ENCODE data around the gene IFT22. TPM values are rescaled to one million over a fixed set of nuclear protein-coding genes. Genes with fewer than 3 reads are reported as not detected.

The IFT22 gene
- total and polyA plus RNA-seq, 4 donors, result 5.5 to 9.4 (median 7.6) TPM

DNA sequence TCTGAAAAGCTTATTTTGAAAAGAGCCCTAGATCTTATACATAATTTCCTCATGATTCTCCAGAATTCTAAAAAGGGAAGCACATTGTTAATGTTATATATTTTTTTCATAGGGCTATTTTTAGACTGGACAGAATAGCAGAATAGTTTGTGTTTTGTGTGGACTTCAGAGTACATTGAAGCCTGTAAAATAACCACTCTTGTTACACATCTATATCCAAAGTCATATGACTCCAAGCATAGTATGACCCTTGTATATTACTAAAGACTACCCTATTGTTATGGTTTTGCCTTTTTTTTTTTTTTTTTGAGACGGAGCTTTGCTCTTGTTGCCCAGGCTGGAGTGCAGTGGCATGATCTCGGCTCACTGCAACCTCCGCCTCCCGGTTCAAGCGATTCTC is 50.6 kb downstream of the IFT22 start:
- Histone ChIP-seq H3K36me3 (ENCODE audit: control insufficient read depth in 4 of 4, insufficient read depth in 3 of 4, low read depth in 1 of 4, low read length in 3 of 4) (peaks cover 0 to 7% (median 3%) of the 10 kb centered on the region in 4 donors), H3K27me3 (ENCODE audit: control insufficient read depth in 4 of 4, insufficient read depth in 4 of 4, low read length in 3 of 4) (no peaks in the 10 kb centered on the region), H3K4me3 (ENCODE audit: low read depth in 1 of 3, low read length in 3 of 3) (no peak overlapping the region), H3K27ac (ENCODE audit: low read depth in 1 of 2, low read length in 2 of 2) (no peak overlapping the region), H3K4me1 (ENCODE audit: control insufficient read depth in 4 of 4, insufficient read depth in 4 of 4, low read length in 3 of 4) (no peaks in the 10 kb centered on the region), H3K9ac (ENCODE audit: low read depth in 1 of 2, low read length in 2 of 2) (no peak overlapping the region), H3K9me3 (ENCODE audit: control insufficient read depth in 4 of 4, low read length in 3 of 4) (no peaks in the 10 kb centered on the region)
- 87% methylated on average over 5 of the region's 5 CpGs for WGBS
- no peak for DNase-seq (ENCODE audit: low spot score)
- no peak for TF ChIP-seq YY1 (IDR thresholded peaks at IDR 0.05)
- no peak for TF ChIP-seq HNF4A (conservative IDR thresholded peaks at IDR 0.05)
- TF ChIP-seq JUND (IDR thresholded peaks at IDR 0.05), result no peak

DNA sequence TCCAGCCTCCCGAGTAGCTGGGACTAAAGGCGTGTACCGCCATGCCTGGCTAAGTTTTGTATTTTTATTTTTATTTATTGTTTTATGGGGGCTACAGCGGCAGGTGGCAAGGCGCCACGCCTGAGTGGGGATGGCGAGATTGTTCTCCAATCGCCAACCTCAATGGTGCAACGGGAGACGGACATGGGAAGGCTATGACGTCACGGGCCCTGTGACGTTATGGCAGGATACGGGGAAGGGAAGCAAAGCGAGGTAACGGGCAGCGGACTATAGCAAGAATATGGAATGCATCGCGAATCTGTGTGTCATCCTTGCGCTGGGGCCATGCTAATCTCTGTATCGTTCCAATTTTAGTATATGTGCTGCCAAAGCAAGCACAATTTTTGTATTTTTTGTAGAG is 51.9 kb downstream of the IFT22 start:
- no peaks in the 10 kb centered on the region for H3K4me1 ChIP-seq (ENCODE audit: control insufficient read depth in 4 of 4, insufficient read depth in 4 of 4, low read length in 3 of 4)
- no peak for TF ChIP-seq FOXA2 (IDR thresholded peaks at IDR 0.05)
- no peak for TF ChIP-seq SP1 (IDR thresholded peaks at IDR 0.05)
- no peak for TF ChIP-seq YY1 (IDR thresholded peaks at IDR 0.05)
- TF ChIP-seq CTCF (IDR thresholded peaks at IDR 0.05; ENCODE audit: low read depth, low read length, missing input control), result no peak
- no peak for TF ChIP-seq HNF4G (IDR thresholded peaks at IDR 0.05)
- no peak for TF ChIP-seq NR2F2 (IDR thresholded peaks at IDR 0.05)
- TF ChIP-seq FOXA1 (IDR thresholded peaks at IDR 0.05), result no peak
- TF ChIP-seq EGR1 (IDR thresholded peaks at IDR 0.05; ENCODE audit: low read depth in 2 of 2), result no peak
- no peak for TF ChIP-seq REST (IDR thresholded peaks at IDR 0.05)
- TF ChIP-seq, protein P1, sequence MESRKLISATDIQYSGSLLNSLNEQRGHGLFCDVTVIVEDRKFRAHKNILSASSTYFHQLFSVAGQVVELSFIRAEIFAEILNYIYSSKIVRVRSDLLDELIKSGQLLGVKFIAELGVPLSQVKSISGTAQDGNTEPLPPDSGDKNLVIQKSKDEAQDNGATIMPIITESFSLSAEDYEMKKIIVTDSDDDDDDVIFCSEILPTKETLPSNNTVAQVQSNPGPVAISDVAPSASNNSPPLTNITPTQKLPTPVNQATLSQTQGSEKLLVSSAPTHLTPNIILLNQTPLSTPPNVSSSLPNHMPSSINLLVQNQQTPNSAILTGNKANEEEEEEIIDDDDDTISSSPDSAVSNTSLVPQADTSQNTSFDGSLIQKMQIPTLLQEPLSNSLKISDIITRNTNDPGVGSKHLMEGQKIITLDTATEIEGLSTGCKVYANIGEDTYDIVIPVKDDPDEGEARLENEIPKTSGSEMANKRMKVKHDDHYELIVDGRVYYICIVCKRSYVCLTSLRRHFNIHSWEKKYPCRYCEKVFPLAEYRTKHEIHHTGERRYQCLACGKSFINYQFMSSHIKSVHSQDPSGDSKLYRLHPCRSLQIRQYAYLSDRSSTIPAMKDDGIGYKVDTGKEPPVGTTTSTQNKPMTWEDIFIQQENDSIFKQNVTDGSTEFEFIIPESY (IDR thresholded peaks at IDR 0.05), result no peak
- no peak for TF ChIP-seq TAF1 (conservative IDR thresholded peaks at IDR 0.05)
- no peak for TF ChIP-seq RXRA (IDR thresholded peaks at IDR 0.05)
- TF ChIP-seq RAD21 (IDR thresholded peaks at IDR 0.05), result no peak
- no peak overlapping the region for H3K4me3 ChIP-seq (ENCODE audit: low read depth in 1 of 3, low read length in 3 of 3)
- peaks cover 0 to 3% (median 1%) of the 10 kb centered on the region in 4 donors for H3K36me3 ChIP-seq (ENCODE audit: control insufficient read depth in 4 of 4, insufficient read depth in 3 of 4, low read depth in 1 of 4, low read length in 3 of 4)
- H3K27ac ChIP-seq (ENCODE audit: low read depth in 1 of 2, low read length in 2 of 2), result no peak overlapping the region
- 91% methylated on average over 21 of the region's 21 CpGs for WGBS
- no peaks in the 10 kb centered on the region for H3K27me3 ChIP-seq (ENCODE audit: control insufficient read depth in 4 of 4, insufficient read depth in 4 of 4, low read length in 3 of 4)
- DNase-seq (ENCODE audit: low spot score), result no peak
- no peak overlapping the region for H3K9ac ChIP-seq (ENCODE audit: low read depth in 1 of 2, low read length in 2 of 2)
- H3K9me3 ChIP-seq (ENCODE audit: control insufficient read depth in 4 of 4, low read length in 3 of 4), result no peaks in the 10 kb centered on the region
